Immature natural killer cell (primary cell): ENCODE data around the gene SMARCA4. TPM values are rescaled to one million over a fixed set of nuclear protein-coding genes. Genes with fewer than 3 reads are reported as not detected.
"Not testable (repeated sequence)": the region's sequence is repeated elsewhere in the genome, so short reads cannot be mapped to it uniquely, and the experiment has no call there.

Experiments used
- DNase-seq, 3 donors: peaks; one replicate each; pipeline ENCODE4 v3.0.0; 2022; ENCODE audit warnings: mixed read lengths in 1 of 3
- H3K27ac Mint-ChIP-seq, 6 donors: one replicate each; pipeline ENCODE4 v1.8.0; 2020; ENCODE audit warnings: mixed read lengths in 6 of 6, mild to moderate bottlenecking in 5 of 6, inconsistent platforms in 4 of 6, moderate library complexity in 3 of 6
- H3K27me3 Mint-ChIP-seq, 3 donors: one replicate each; pipeline ENCODE4 v1.8.0; 2020 to 2021; ENCODE audit warnings: low read depth in 3 of 3, mild to moderate bottlenecking in 3 of 3, mixed read lengths in 3 of 3, moderate library complexity in 3 of 3, inconsistent platforms in 1 of 3
- H3K36me3 Mint-ChIP-seq, 3 donors: one replicate each; pipeline ENCODE4 v1.8.0; 2020; ENCODE audit warnings: mixed read lengths in 3 of 3, inconsistent platforms in 2 of 3, mild to moderate bottlenecking in 2 of 3
- H3K4me1 Mint-ChIP-seq, 2 donors: one replicate each; pipeline ENCODE4 v1.8.0; 2020; ENCODE audit warnings: inconsistent platforms in 2 of 2, mild to moderate bottlenecking in 2 of 2, mixed read lengths in 2 of 2, moderate library complexity in 1 of 2
- H3K4me3 Mint-ChIP-seq, 5 donors: one replicate each; pipeline ENCODE4 v1.8.0; 2020; ENCODE audit warnings: mild to moderate bottlenecking in 5 of 5, mixed read lengths in 5 of 5, inconsistent platforms in 3 of 5, moderate library complexity in 3 of 5
- H3K9me3 Mint-ChIP-seq, 6 donors: one replicate each; pipeline ENCODE4 v1.8.0; 2020; ENCODE audit warnings: mild to moderate bottlenecking in 6 of 6, mixed read lengths in 6 of 6, inconsistent platforms in 4 of 6, moderate library complexity in 3 of 6
- polyA plus RNA-seq, 3 donors: library from polyadenylated mRNA; unstranded; fragments of 300-500 nt; fragmentation: Illumina TruSeq; gene quantifications; one replicate each; pipeline ENCODE4 v1.2.3, GENCODE V29; 2021

SMARCA4 gene
- polyA plus RNA-seq, 3 donors from 2014 or later: 1.7 to 23.8 (median 6.6) TPM

- peaks cover 0 to 2% (median 1%) of the 10 kb centered on the region in 3 donors for H3K27me3 Mint-ChIP-seq
- H3K4me1 Mint-ChIP-seq: no peaks in the 10 kb centered on the region
- no peak overlapping the region for H3K27ac Mint-ChIP-seq
- DNase-seq: no peak
- no peak overlapping the region for H3K4me3 Mint-ChIP-seq
- H3K9me3 Mint-ChIP-seq: no peaks in the 10 kb centered on the region
- peaks cover 0 to 4% (median 0%) of the 10 kb centered on the region in 3 donors for H3K36me3 Mint-ChIP-seq
Measured at GRCh38 chr19:11067356-11068113, 106.7 kb downstream of the SMARCA4 start.

DNA sequence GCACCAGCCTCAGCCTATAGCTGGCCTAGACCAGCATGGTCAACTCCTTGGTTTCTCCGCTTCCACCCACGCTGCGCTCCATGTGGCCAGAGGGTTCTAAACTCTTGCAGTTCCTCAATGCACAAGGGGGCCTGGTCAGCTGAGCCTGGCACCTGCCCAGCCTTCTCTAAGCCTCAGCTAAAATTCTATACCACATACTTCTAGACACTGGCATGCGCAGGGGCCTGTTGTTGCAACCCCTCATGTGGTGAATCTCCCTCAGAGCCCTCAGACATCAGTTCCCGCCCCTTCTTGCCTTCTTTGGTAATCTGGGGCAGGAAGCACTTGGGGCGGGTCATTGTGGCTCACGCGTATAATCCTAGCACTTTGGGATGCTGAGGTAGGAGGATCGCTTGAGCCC lies 108.7 kb downstream of the SMARCA4 start:
- peaks cover 0 to 2% of the 10 kb centered on the region in 2 donors for H3K4me1 Mint-ChIP-seq
- H3K9me3 Mint-ChIP-seq: no peaks in the 10 kb centered on the region
- no peak overlapping the region for H3K4me3 Mint-ChIP-seq
- peaks cover 0 to 4% (median 0%) of the 10 kb centered on the region in 3 donors for H3K36me3 Mint-ChIP-seq
- no peak for DNase-seq
- H3K27me3 Mint-ChIP-seq: peaks cover 0 to 2% (median 2%) of the 10 kb centered on the region in 3 donors
- H3K27ac Mint-ChIP-seq: peak overlapping the region in 1 of 6 donors; percentile 58

DNA sequence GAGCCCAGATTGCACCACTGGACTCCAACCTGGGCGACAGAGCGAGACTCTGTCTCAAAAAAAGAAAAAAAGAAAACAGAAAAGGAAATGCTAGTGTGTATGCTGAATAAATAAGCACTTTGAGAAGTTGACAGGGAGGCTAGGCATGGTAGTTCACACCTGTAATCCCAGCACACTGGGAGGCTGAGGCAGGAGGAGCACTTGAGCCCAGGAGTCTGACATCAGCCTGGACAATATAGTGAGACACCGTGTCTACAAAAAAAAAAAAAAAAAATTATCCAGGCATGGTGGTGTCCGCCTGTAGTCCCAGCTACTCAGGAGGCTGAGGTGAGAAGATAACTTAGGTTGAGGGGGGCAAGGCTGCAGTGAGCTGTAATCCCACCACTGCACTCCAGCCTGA lies 109.3 kb downstream of the SMARCA4 start:
- H3K4me3 Mint-ChIP-seq: no peak overlapping the region
- no peaks in the 10 kb centered on the region for H3K9me3 Mint-ChIP-seq
- DNase-seq: no peak
- peaks cover 0 to 4% (median 0%) of the 10 kb centered on the region in 3 donors for H3K36me3 Mint-ChIP-seq
- H3K27ac Mint-ChIP-seq: no peak overlapping the region
- H3K27me3 Mint-ChIP-seq: peaks cover 0 to 1% (median 0%) of the 10 kb centered on the region in 3 donors
- H3K4me1 Mint-ChIP-seq: peaks cover 0 to 3% of the 10 kb centered on the region in 2 donors

- Mint-ChIP-seq H3K27me3 (peaks cover 0 to 5% (median 0%) of the 10 kb centered on the region in 3 donors), H3K4me3 (no peak overlapping the region), H3K36me3 (no peaks in the 10 kb centered on the region), H3K4me1 (peaks cover 0 to 3% of the 10 kb centered on the region in 2 donors), H3K27ac (no peak overlapping the region), H3K9me3 (no peaks in the 10 kb centered on the region)
- DNase-seq: no peak
Measured at GRCh38 chr19:11073568-11073967, 112.7 kb downstream of the SMARCA4 start.

GRCh38 chr19:11076792-11077191 lies 116.0 kb downstream of the SMARCA4 start:
- not testable (repeated sequence) for DNase-seq, H3K27me3 Mint-ChIP-seq, H3K4me3 Mint-ChIP-seq, H3K4me1 Mint-ChIP-seq, H3K36me3 Mint-ChIP-seq, H3K9me3 Mint-ChIP-seq, H3K27ac Mint-ChIP-seq

DNA sequence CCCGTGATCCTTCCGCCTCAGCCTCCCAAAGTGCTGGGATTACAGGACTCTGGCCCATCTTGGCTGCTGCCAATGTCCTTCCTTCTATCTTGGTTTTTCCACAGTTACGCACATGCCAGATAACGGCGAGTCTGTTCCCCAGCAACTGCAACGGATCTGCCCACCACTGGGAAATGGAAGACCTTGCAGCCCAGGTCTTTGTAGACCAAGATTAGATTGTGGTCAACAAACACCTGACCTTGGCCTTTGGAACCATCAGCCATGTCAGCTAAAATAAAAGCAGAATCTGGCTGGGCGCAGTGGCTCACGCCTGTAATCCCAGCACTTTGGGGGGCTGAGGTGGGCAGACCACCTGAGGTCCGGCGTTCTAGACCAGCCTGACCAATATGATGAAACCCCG lies 118.1 kb downstream of the SMARCA4 start:
- Mint-ChIP-seq H3K4me3 (no peak overlapping the region), H3K27me3 (peaks cover 0 to 6% (median 6%) of the 10 kb centered on the region in 3 donors), H3K9me3 (no peaks in the 10 kb centered on the region), H3K36me3 (peaks cover 0 to 8% (median 0%) of the 10 kb centered on the region in 3 donors), H3K4me1 (peaks cover 0 to 3% of the 10 kb centered on the region in 2 donors), H3K27ac (no peak overlapping the region)
- DNase-seq: no peak

DNA sequence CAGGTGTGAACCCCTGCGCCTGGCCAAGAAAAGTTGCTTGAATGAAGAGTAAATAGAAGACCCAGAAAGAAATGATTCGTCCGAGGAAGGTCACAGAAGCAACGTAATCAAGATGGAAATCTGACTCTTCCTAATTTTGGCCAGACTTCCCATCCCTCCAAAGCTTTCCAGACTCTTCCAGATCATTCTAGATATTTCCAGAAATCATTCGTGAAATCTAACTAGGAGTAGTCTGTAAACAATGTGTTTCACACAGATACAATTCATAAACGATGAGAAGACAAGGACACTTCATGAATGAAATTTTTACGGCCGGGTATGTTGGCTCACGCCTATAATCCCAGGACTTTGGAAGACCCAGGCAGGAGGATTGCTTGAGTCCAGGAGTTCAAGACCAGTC lies 119.2 kb downstream of the SMARCA4 start:
- H3K27me3 Mint-ChIP-seq: peaks cover 0 to 6% (median 4%) of the 10 kb centered on the region in 3 donors
- no peaks in the 10 kb centered on the region for H3K4me1 Mint-ChIP-seq
- H3K4me3 Mint-ChIP-seq: no peak overlapping the region
- no peak for DNase-seq
- peak overlapping the region in 1 of 6 donors; percentile 13 for H3K27ac Mint-ChIP-seq
- no peaks in the 10 kb centered on the region for H3K9me3 Mint-ChIP-seq
- H3K36me3 Mint-ChIP-seq: peaks cover 0 to 8% (median 0%) of the 10 kb centered on the region in 3 donors

- Mint-ChIP-seq H3K9me3 (no peaks in the 10 kb centered on the region), H3K4me3 (peak overlapping the region in 3 of 5 donors; percentile 88 to 94 (median 94)), H3K4me1 (peaks cover 33 to 35% of the 10 kb centered on the region in 2 donors), H3K36me3 (no peaks in the 10 kb centered on the region), H3K27ac (peak overlapping the region in 5 of 6 donors; percentile 26 to 94 (median 55)), H3K27me3 (peaks cover 0 to 6% (median 0%) of the 10 kb centered on the region in 3 donors)
- DNase-seq: no peak
Measured at GRCh38 chr19:11087870-11088505, 127.2 kb downstream of the SMARCA4 start.

DNA sequence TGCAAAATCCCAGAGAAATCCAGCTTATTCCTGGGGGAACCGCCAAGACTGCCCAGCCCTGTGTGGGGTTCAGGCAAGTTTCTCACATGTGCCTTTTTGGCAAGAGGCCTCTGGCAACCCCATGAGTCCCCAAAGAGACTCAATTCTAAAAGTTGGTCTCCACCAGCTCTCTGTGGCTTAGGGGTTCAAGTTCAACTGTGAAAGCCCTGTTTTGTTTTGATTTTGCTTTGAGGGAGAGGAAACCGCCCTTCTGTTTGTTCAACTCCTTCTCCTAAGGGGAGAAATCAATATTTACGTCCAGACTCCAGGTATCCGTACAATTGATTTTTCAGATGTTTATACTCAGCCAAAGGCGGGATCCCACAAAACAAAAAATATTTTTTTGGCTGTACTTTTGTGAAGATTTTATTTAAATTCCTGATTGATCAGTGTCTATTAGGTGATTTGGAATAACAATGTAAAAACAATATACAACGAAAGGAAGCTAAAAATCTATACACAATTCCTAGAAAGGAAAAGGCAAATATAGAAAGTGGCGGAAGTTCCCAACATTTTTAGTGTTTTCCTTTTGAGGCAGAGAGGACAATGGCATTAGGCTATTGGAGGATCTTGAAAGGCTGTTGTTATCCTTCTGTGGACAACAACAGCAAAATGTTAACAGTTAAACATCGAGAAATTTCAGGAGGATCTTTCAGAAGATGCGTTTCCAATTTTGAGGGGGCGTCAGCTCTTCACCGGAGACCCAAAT lies 127.8 kb downstream of the SMARCA4 start:
- DNase-seq: no peak
- Mint-ChIP-seq H3K4me1 (peaks cover 37 to 42% of the 10 kb centered on the region in 2 donors), H3K4me3 (peak overlapping the region; percentile 88 to 94 (median 94)), H3K9me3 (no peaks in the 10 kb centered on the region), H3K27me3 (peaks cover 0 to 6% (median 0%) of the 10 kb centered on the region in 3 donors), H3K27ac (peak overlapping the region; percentile 84 to 96 (median 94)), H3K36me3 (no peaks in the 10 kb centered on the region)

GRCh38 chr19:11089254-11090013 lies 128.6 kb downstream of the SMARCA4 start, which contains the start of gene LDLR:
Gene LDLR (plus strand): TSS chr19:11089463. CDS start chr19:11089549, 86 bp downstream.
- peak within 1 kb of the TSS; percentile 94 to 96 (median 96) for H3K27ac Mint-ChIP-seq
- H3K36me3 Mint-ChIP-seq: no peaks in the 10 kb centered on the region
- peak within 1 kb of the TSS; percentile 88 to 94 (median 94) for H3K4me3 Mint-ChIP-seq
- peaks cover 42 to 46% of the 10 kb centered on the region in 2 donors for H3K4me1 Mint-ChIP-seq
- peak; percentile 77 to 80 (median 78) for DNase-seq
- H3K9me3 Mint-ChIP-seq: no peaks in the 10 kb centered on the region
- H3K27me3 Mint-ChIP-seq: peaks cover 0 to 6% (median 0%) of the 10 kb centered on the region in 3 donors

DNA sequence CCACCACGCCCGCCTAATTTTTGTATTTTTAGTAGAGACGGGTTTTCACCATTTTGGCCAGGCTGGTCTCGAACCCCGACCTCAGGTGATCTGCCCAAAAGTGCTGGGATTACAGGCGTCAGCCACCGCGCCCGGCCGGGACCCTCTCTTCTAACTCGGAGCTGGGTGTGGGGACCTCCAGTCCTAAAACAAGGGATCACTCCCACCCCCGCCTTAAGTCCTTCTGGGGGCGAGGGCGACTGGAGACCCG lies 129.1 kb downstream of the SMARCA4 start:
- Mint-ChIP-seq H3K27ac (peak overlapping the region; percentile 84 to 96 (median 94)), H3K4me3 (peak overlapping the region; percentile 88 to 94 (median 94)), H3K4me1 (peaks cover 47 to 51% of the 10 kb centered on the region in 2 donors)
- H3K9me3 Mint-ChIP-seq, H3K27me3 Mint-ChIP-seq, DNase-seq, H3K36me3 Mint-ChIP-seq: not testable (repeated sequence)

DNA sequence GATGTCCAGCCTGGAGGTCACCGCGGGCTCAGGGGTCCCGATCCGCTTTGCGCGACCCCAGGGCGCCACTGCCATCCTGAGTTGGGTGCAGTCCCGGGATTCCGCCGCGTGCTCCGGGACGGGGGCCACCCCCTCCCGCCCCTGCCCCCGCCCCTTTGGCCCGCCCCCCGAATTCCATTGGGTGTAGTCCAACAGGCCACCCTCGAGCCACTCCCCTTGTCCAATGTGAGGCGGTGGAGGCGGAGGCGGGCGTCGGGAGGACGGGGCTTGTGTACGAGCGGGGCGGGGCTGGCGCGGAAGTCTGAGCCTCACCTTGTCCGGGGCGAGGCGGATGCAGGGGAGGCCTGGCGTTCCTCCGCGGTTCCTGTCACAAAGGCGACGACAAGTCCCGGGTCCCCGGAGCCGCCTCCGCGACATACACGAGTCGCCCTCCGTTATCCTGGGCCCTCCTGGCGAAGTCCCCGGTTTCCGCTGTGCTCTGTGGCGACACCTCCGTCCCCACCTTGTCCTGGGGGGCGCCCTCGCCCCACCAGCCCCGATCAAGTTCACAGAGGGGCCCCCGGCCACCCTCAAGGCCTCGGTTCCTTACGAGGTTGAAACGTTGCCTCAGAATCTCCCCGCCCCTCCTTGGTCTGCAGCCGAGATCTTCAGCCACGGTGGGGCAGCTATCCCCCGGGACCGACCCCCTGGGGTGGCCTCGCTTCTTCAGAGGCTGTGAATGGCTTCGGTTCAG lies 129.6 kb downstream of the SMARCA4 start:
- H3K9me3 Mint-ChIP-seq: no peaks in the 10 kb centered on the region
- peaks cover 0 to 5% (median 4%) of the 10 kb centered on the region in 3 donors for H3K36me3 Mint-ChIP-seq
- peaks cover 52 to 56% of the 10 kb centered on the region in 2 donors for H3K4me1 Mint-ChIP-seq
- peaks cover 0 to 9% (median 0%) of the 10 kb centered on the region in 3 donors for H3K27me3 Mint-ChIP-seq
- peak overlapping the region; percentile 88 to 94 (median 92) for H3K4me3 Mint-ChIP-seq
- DNase-seq: peak; percentile 94 to 96 (median 95)
- peak overlapping the region; percentile 93 to 96 (median 94) for H3K27ac Mint-ChIP-seq
